HepG2 (cell line): ENCODE data around the gene ZNF90.

ENCODE experiments used
- CTCF ChIP-seq: sonication (generic); formaldehyde crosslinking; IDR thresholded peaks from 2 replicates; pipeline ENCODE4 v1.5.0; 2020; ENCODE audit warnings: mild to moderate bottlenecking, missing genetic modification reagents, moderate library complexity
- EZH2 ChIP-seq: conservative IDR thresholded peaks from 2 replicates; pipeline ENCODE4 v1.6.1; 2012; ENCODE audit warnings: mild to moderate bottlenecking, low read depth, low read length, moderate library complexity
- HMG20B ChIP-seq: conservative IDR thresholded peaks from 2 replicates; pipeline ENCODE4 v1.6.1; 2016; ENCODE audit warnings: missing genetic modification reagents, missing compliant biosample characterization
- IKZF1 ChIP-seq: fragments of 450-650 bp; IDR thresholded peaks from 2 replicates; pipeline ENCODE4 v1.7.1; 2016
- SIN3A ChIP-seq: IDR thresholded peaks from 2 replicates; pipeline ENCODE4 v1.6.1; 2011; ENCODE audit warnings: low read depth, mild to moderate bottlenecking, control low read depth, low read length, borderline replicate concordance
- SP1 ChIP-seq, 2 experiments: fragments of 450-650 bp in 1 of 2; sonication (generic) in 1 of 2; formaldehyde crosslinking in 1 of 2; IDR thresholded peaks; 2 replicates each; pipeline versions ENCODE4 v1.4.0 to v1.6.1; 2016 to 2020; ENCODE audit warnings: missing genetic modification reagents in 1 of 2
- TAF1 ChIP-seq: sonication (generic); formaldehyde crosslinking; IDR thresholded peaks from 2 replicates; pipeline ENCODE4 v1.4.0; 2020; ENCODE audit warnings: missing genetic modification reagents
- ZFP36 ChIP-seq: fragments of 150-350 bp; IDR thresholded peaks from 2 replicates; pipeline ENCODE4 v1.6.1; 2018; ENCODE audit warnings: borderline replicate concordance, low read length, low read depth; ENCODE audit not compliant: partially characterized antibody
- ZNF20 ChIP-seq: sonication (generic); formaldehyde crosslinking; IDR thresholded peaks from 2 replicates; pipeline ENCODE4 v1.4.0; 2020; ENCODE audit warnings: mild to moderate bottlenecking, moderate library complexity, missing genetic modification reagents
- ZNF431 ChIP-seq: sonication (generic); formaldehyde crosslinking; IDR thresholded peaks from 2 replicates; pipeline ENCODE4 v1.9.0; 2022; ENCODE audit warnings: missing genetic modification reagents, low read depth, mild to moderate bottlenecking, borderline replicate concordance
- ZNF644 ChIP-seq: IDR thresholded peaks from 2 replicates; pipeline ENCODE4 v1.6.1; 2016; ENCODE audit warnings: low read depth

GRCh38 chr19:20164456-20164855 is 86.7 kb downstream of the ZNF90 start:
- no peak for TF ChIP-seq EZH2
- TF ChIP-seq TAF1 (CRISPR knock-in tag): no peak
- no peak for TF ChIP-seq CTCF (CRISPR knock-in tag)
- no peak for TF ChIP-seq SP1 (IDR thresholded peaks at IDR 0.05)
- TF ChIP-seq SP1 (CRISPR knock-in tag; IDR thresholded peaks at IDR 0.05): no peak
- TF ChIP-seq ZNF644 (CRISPR knock-in tag): no peak
- TF ChIP-seq IKZF1: no peak
- TF ChIP-seq ZNF20: no peak
- no peak for TF ChIP-seq ZNF431 (CRISPR knock-in tag)
- no peak for TF ChIP-seq ZFP36
- TF ChIP-seq SIN3A: no peak
- TF ChIP-seq HMG20B (CRISPR knock-in tag): no peak
